GM19238 (cell line): ENCODE data around the gene MUCL3.
"Not testable (repeated sequence)": the region's sequence is repeated elsewhere in the genome, so short reads cannot be mapped to it uniquely, and the experiment has no call there.

Experiments
- DNase-seq: peaks from one replicate; pipeline ENCODE4 v3.0.0; 2011; ENCODE audit warnings: low spot score; ENCODE audit not compliant: insufficient read length

The MUCL3 gene

DNA sequence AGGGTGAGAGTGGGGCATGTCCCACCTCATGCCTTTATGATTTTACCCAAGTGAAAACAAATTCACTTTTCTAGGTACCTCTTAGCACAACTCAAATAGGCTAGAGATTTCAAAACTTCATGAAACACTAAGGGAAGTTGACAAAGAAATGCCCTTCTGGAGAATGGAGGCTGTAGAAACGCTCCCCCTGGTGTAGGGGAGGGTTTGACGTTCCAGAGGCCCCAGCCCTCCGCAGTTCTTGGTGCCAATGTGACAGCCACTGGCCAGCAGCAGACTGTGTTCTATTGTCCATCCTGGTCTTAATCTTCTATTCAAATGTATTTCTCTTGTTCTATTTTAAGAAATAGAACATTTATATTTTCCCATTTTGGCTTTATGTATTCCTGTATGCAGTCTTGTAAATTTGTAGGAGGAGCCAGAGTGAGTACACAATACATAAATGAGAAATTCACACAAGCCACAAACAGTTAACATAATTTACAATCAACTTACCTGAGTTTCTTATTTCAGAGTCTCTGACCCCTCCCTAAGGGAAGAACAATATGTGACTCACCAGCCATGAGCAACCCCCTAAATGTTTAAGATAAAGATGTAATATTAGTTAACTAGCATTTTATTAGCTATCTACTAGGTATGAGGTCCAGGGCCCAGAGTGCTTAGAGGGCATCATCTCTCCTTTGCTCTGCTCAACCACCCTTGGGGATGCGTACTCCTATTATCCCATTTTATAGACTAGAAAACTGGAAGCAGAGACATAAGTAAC, 33.9 kb downstream of the MUCL3 start:
- no peak for DNase-seq

DNA sequence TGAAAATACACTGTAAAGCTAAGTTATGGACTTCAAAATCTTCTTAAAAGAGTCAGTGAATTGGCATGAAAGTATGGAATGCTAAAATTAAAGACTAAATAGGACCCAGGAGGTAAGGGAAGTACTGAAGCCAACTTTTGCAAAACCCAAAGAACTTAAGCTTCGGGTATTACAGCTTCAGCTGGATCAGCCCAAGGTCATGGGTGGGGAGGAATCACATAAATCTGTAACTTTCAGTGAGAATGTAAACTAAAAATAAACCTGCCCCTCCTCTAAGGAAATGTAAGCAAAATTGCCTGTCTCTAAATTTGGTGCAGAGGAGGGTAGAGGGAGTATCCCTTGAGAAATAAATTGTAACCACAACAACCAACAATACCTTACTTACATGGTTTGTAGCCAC, 38.4 kb downstream of the MUCL3 start:
- DNase-seq, result no peak

- DNase-seq, result no peak
Measured at GRCh38 chr6:30979690-30980089, 38.9 kb downstream of the MUCL3 start.

DNA sequence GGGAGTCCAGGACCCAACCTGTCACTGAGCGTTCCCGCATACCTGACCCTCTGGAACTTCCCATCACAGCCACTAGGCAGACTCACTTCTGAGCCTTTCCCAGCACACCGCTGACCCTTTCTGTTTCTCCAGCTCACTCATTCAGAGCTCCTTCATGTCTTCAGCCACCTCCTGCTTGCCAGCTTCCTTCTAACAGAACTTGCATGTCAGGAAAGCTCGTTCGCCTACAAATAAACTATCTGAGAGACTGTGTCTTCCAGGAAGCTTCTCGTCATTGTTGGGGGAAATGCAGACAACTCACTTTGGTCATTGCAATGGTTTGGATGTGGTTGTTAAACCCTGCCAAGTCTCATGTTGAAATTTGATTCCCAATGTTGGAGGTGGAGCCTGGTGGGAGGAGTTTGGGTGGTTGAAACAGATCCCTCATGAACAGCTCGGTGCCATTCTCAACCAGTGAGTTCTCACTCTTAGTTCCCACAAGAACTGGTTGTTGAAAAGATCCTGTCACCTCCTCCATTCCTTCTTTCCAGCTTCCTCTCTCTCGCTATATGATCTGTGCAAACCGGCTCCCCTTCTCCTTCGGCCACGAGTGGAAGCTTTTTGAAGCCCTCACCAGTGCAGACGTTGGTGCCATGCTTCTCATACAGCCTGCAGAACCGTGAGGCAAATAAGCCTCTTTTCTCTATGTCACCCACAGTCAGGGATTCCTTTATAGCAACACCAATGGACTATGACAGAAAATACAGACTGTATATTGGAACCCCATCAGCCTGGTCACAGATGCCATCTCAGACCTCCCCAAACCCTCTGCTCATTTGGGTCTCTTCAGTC, 41.4 kb downstream of the MUCL3 start:
- DNase-seq, result no peak

DNA sequence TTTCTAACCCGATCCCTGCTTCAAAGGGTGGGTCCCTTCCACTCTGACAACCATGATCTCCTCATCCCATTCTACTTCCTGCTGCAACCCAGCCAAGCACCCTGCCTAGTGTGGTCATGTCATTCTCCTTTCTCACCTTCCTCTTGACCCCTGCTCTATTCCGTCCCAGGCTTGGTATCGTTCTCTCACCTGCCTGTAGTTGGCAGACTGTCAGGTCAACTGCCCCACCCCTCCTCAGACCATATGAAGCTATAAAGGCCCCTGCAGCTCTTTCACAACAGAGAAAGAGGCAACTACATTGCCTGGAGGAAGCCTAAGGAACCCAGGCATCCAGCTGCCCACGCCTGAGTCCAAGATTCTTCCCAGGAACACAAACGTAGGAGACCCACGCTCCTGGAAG, 42.7 kb downstream of the MUCL3 start, which contains the start of gene MUC21:
Gene MUC21, plus strand, starts transcription at position 280 of the 400 bp plus-strand sequence. CDS start 241 bp downstream, outside the sequence.
- DNase-seq, result no peak

GRCh38 chr6:30985490-30985889, 44.7 kb downstream of the MUCL3 start:
- DNase-seq, result no peak

- DNase-seq, result no peak
Measured at GRCh38 chr6:30987304-30987703, 46.5 kb downstream of the MUCL3 start.

- no peak for DNase-seq
Measured at GRCh38 chr6:30988209-30988825, 47.5 kb downstream of the MUCL3 start.

GRCh38 chr6:30990422-30991086, 49.8 kb downstream of the MUCL3 start:
- DNase-seq, result peak; percentile 28

DNA sequence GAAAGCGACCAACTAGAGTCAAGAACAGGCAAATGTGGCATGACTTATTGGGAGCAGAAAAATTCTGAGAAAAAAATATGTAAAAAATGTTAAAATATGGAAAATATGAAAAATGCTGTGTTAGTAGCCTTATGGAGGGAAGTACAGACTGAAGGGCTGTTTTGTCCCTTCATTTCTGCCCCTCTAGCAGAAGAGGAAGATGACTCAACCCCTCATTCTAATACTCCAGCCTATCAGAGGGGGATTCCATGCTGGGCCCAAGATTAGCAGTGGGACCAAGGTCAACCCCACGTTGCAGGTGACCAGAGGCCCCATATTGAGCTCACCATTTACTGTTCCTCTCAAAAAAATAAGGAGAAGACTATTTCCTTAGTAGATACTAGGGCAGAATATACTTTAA, 51.1 kb downstream of the MUCL3 start:
- DNase-seq, result no peak

- no peak for DNase-seq
Measured at GRCh38 chr6:30997301-30997700, 56.5 kb downstream of the MUCL3 start.

DNA sequence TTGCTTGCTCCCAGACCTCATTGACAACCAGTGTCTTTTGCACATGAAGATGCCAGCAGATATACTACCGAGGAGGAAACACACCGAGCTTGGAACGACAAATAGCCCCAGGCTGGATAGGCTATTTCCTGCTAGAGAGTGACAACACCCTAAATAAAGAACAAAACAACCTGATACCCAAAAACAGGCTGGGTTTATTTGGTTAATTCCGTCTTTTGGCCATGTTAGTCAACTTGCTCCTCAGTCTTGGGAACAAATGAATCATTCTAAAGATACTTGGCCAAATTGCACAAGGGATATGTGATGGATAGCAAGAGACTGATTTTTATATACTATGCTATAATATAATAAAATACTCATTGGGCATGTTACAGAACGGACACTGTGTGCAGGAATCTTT, 58.0 kb downstream of the MUCL3 start:
- DNase-seq, result no peak

DNA sequence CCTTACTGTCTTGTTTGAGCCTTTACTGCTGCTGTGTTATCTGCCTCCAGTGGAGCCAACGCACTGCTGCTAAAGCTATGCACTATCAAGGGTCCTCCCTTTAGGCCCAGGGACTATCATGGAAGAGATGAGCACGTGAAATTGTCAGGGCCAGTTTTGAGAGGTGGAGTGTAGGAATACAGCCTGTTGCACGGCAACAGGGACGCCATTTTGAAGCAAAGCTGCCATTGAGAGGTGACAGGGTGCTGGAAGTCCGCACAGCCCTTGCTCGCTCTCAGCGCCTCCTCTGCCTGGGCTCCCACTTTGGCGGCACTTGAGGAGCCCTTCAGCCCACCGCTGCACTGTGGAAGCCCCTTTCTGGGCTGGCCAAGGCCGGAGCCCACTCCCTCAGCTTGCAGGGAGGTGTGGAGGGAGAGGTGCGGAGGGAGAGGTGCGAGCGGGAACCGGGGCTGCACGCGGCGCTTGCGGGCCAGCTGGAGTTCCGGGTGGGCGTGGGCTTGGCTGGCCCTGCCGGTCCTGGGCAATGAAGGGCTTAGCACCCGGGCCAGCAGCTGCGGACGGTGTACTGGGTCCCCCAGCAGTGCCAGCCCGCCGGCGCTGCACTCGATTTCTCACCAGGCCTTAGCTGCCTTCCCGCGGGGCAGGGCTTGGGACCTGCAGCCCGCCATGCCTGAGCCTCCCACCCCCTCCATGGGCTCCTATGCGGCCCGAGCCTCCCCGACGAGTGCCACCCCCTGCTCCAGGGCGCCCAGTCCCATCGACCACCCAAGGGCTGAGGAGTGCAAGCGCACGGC, 59.5 kb downstream of the MUCL3 start:
- DNase-seq, result not testable (repeated sequence)

DNA sequence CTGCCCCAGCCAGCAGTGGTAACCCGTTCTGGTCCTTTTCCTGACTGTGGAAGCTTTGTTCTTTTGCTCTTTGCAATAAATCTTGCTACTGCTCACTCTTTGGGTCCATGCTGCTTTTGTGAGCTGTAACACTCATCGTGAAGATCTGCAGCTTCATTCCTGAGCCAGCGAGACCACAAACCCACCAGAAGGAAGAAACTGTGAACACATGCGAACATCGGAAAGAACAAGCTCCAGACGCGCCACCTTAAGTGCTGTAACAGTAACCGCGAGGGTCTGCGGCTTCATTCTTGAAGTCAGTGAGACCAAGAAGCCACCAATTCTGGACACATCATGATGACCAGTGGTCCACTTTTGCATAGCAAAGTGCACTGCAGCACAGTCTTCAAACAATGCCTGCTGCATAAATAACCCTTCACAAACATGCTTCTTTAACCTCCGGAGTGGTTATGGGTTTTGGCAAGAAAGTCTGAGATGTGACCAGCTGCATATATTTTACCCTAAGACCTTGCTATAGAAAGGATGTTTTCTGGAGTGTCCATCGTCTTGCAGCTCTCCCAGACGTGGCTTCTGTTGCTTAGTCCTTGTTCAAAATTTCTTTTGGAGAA, 60.6 kb downstream of the MUCL3 start:
- DNase-seq, result no peak

- DNase-seq, result no peak
Measured at GRCh38 chr6:31002471-31002870, 61.7 kb downstream of the MUCL3 start.
